Nephron (organoid): Measurements from ENCODE around the gene CAMTA1.
A peak's percentile ranks its signal among the peaks of the same experiment; 100 is the strongest.
"Not testable (repeated sequence)": the region's sequence is repeated elsewhere in the genome, so short reads cannot be mapped to it uniquely, and the experiment has no call there.

Experiments
- H3K27ac Mint-ChIP-seq, 3 experiments: 2 replicates each; pipeline ENCODE4 v1.8.0; 2020; ENCODE audit warnings: mixed read lengths in 3 of 3, mild to moderate bottlenecking in 2 of 3, moderate library complexity in 1 of 3
- H3K27me3 Mint-ChIP-seq: 2 replicates; pipeline ENCODE4 v1.8.0; 2021; ENCODE audit warnings: low read depth, mild to moderate bottlenecking, moderate library complexity, mixed read lengths
- H3K36me3 Mint-ChIP-seq: 2 replicates; pipeline ENCODE4 v1.8.0; 2020; ENCODE audit warnings: low read depth, mixed read lengths
- H3K4me1 Mint-ChIP-seq: 2 replicates; pipeline ENCODE4 v1.8.0; 2020; ENCODE audit warnings: mixed read lengths
- H3K4me3 Mint-ChIP-seq, 3 experiments: 2 replicates each; pipeline ENCODE4 v1.8.0; 2020; ENCODE audit warnings: mild to moderate bottlenecking in 3 of 3, mixed read lengths in 3 of 3, moderate library complexity in 2 of 3
- H3K9me3 Mint-ChIP-seq: 2 replicates; pipeline ENCODE4 v1.8.0; 2020; ENCODE audit warnings: mixed read lengths
- TF ChIP-seq, protein P1 (sequence below), 3 experiments: fragments of 200-600 bp; sonication (generic); IDR thresholded peaks; one replicate each; pipeline ENCODE4 v1.5.0; 2021; ENCODE audit warnings: antibody characterized with exemption in 3 of 3; ENCODE audit not compliant: unreplicated experiment in 3 of 3

CAMTA1 gene

DNA sequence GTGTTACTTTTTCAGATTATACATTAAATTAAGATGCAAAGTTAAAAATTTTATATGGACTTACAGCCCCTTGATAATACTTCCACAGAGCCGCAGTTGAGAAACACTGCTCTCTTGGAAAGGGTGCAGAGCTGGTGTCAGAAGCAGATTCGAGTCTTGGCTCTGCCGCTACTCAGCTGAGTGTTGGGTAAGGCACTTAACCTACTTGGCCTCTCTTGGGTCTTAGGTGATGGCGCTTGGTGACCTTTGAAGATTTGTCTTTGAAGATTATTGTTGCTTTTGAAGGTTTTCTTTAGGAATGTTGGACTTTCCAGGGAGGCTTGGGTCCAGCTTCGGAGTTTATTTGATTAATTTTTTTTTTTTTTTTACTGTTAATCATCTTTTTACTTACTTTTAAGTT, 48.5 kb downstream of the CAMTA1 start:
- TF ChIP-seq, protein P1, sequence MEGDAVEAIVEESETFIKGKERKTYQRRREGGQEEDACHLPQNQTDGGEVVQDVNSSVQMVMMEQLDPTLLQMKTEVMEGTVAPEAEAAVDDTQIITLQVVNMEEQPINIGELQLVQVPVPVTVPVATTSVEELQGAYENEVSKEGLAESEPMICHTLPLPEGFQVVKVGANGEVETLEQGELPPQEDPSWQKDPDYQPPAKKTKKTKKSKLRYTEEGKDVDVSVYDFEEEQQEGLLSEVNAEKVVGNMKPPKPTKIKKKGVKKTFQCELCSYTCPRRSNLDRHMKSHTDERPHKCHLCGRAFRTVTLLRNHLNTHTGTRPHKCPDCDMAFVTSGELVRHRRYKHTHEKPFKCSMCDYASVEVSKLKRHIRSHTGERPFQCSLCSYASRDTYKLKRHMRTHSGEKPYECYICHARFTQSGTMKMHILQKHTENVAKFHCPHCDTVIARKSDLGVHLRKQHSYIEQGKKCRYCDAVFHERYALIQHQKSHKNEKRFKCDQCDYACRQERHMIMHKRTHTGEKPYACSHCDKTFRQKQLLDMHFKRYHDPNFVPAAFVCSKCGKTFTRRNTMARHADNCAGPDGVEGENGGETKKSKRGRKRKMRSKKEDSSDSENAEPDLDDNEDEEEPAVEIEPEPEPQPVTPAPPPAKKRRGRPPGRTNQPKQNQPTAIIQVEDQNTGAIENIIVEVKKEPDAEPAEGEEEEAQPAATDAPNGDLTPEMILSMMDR (IDR thresholded peaks at IDR 0.05; ENCODE audit: unreplicated experiment in 3 of 3): no peak
- H3K9me3 Mint-ChIP-seq: no peaks in the 10 kb centered on the region
- H3K4me3 Mint-ChIP-seq: no peak overlapping the region
- H3K4me1 Mint-ChIP-seq: peaks cover 23% of the 10 kb centered on the region
- H3K27me3 Mint-ChIP-seq: no peaks in the 10 kb centered on the region
- peaks cover 25% of the 10 kb centered on the region for H3K36me3 Mint-ChIP-seq
- H3K27ac Mint-ChIP-seq: no peak overlapping the region

DNA sequence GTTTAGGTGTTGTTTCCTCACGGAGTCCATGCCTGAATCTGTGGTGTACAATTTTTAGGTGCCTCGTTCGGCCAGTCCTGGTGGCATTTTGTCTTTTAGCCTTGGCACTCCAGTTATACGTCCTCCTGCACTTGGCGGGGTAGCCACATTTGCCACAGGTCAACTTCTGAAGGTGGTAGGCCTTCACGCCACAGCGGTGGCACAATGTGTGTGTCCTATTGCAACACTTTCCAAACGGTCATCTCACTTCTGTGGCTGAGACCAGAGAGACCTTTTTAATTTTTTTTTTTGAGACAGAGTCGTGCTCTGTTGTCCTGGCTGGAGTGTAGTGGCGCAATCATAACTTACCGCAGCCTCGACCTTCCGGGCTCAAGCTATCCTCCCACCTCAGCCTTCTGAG, 49.1 kb downstream of the CAMTA1 start:
- H3K4me3 Mint-ChIP-seq: no peak overlapping the region
- H3K27ac Mint-ChIP-seq: no peak overlapping the region
- no peaks in the 10 kb centered on the region for H3K9me3 Mint-ChIP-seq
- peaks cover 21% of the 10 kb centered on the region for H3K4me1 Mint-ChIP-seq
- peaks cover 23% of the 10 kb centered on the region for H3K36me3 Mint-ChIP-seq
- H3K27me3 Mint-ChIP-seq: no peaks in the 10 kb centered on the region
- TF ChIP-seq, protein P1 (IDR thresholded peaks at IDR 0.05; ENCODE audit: unreplicated experiment in 3 of 3): no peak

DNA sequence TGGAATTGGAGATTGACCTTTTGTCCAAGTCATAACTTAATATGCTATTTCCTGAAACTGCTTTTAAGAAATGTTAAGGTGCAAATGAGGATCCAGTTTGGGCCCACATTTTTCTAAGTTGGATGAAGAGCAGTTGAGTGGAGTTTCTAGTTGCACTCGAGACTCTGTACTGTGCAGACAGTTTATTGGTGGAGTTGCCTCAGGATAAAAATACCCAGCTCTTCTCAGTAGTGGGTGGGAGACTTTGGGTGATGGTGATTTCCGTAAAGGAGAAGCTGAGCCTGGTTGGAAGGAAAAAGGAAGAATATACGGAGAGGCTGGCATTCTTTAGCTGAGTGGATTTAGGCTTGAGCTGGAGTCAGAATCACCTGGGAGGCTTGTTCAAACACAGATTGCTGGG, 49.9 kb downstream of the CAMTA1 start:
- Mint-ChIP-seq H3K4me3 (no peak overlapping the region), H3K9me3 (no peaks in the 10 kb centered on the region), H3K27ac (no peak overlapping the region), H3K27me3 (no peaks in the 10 kb centered on the region), H3K36me3 (peaks cover 24% of the 10 kb centered on the region), H3K4me1 (peaks cover 18% of the 10 kb centered on the region)
- TF ChIP-seq, protein P1 (IDR thresholded peaks at IDR 0.05; ENCODE audit: unreplicated experiment in 3 of 3): no peak

DNA sequence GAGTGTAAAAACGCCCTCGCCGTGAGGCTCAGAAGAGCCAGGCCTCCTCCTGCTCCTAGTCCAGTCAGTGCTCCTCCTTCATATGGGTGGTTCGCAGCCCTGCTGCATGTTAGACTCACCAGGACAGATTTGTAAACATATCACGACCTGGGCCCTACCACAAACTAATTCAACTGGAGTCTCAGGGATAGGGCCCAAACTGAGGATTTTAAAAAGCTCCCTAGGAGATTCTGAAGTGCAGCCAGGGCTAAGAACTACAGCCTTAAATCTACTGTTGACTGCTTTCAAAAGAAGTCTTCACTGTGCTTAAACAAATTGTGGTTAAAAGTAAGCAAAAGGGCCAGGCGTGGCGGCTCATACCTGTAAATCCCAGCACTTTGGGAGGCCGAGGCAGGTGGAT, 57.0 kb downstream of the CAMTA1 start:
- H3K27me3 Mint-ChIP-seq: no peaks in the 10 kb centered on the region
- H3K9me3 Mint-ChIP-seq: peaks cover 9% of the 10 kb centered on the region
- H3K4me3 Mint-ChIP-seq: no peak overlapping the region
- TF ChIP-seq, protein P1 (IDR thresholded peaks at IDR 0.05; ENCODE audit: unreplicated experiment in 3 of 3): no peak
- H3K27ac Mint-ChIP-seq: peak overlapping the region in 1 of 3 experiments; percentile 36
- H3K4me1 Mint-ChIP-seq: no peaks in the 10 kb centered on the region
- H3K36me3 Mint-ChIP-seq: peaks cover 74% of the 10 kb centered on the region

DNA sequence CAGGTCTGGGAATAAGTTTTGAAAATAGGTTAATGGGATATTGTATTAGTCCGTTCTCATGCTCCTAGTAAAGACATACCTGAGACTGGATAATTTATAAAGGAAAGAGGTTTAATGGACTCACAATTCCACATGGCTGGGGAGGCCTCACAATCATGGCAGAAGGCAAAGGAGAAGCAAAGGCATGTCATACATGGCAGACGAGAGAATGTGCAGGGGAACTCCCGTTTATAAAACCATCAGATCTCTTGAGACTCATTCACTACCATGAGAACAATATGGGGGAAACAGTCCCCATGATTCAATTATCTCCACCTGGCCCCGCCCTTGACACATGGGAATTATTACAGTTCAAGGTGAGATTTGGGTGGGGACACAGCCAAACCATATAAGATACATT, 60.5 kb downstream of the CAMTA1 start:
- Mint-ChIP-seq H3K36me3 (peaks cover 78% of the 10 kb centered on the region), H3K9me3 (peaks cover 17% of the 10 kb centered on the region)
- not testable (repeated sequence) for H3K27me3 Mint-ChIP-seq, H3K27ac Mint-ChIP-seq, H3K4me3 Mint-ChIP-seq, H3K4me1 Mint-ChIP-seq

DNA sequence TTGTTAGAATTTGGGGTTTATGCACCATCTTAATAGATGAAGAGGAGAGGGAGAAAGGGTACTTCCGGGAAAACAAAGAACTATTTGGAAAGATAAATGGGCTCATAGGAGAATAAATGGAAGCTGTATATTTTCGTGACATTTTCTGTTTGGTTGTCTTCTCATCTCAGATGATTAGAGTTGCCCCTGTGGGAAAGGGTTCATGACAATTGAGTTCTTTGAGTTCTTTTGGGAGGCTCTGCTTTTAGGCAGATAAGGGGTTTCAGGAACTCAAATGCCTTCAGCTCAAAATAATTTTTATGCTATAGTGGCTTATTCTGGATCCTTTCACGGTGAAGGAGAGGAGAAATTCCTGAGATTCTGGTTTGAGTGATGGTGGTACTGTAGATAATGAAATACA, 63.6 kb downstream of the CAMTA1 start:
- H3K4me3 Mint-ChIP-seq: no peak overlapping the region
- peaks cover 29% of the 10 kb centered on the region for H3K9me3 Mint-ChIP-seq
- no peaks in the 10 kb centered on the region for H3K27me3 Mint-ChIP-seq
- TF ChIP-seq, protein P1 (IDR thresholded peaks at IDR 0.05; ENCODE audit: unreplicated experiment in 3 of 3): no peak
- H3K36me3 Mint-ChIP-seq: peaks cover 85% of the 10 kb centered on the region
- no peak overlapping the region for H3K27ac Mint-ChIP-seq
- no peaks in the 10 kb centered on the region for H3K4me1 Mint-ChIP-seq
